CD1c-positive myeloid dendritic cell (primary cell): ENCODE results near the gene TMEM220.

Experiments
- DNase-seq: peaks from one replicate; pipeline ENCODE4 v3.0.0-alpha.2; 2016; ENCODE audit errors: extremely low spot score

TMEM220 gene

DNA sequence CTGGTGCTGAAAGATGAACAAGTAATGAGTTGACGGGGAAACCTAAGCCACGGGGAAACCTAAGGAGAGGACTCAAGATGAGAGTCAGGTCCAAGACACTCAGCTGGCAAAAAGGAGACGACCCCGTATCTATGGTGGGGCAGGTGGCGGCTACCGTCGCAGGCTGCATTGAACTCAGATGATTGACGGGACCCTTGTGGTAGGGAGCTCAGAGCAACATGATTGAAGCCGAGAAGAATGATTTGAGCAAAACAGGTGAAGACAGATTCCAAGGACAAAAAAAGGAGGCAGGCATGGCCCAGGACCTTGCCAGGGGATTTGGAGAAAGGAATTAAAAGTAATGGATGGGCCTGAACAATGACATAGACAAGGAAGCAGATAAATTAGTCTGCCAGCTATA is 65.3 kb downstream of the TMEM220 start:
- DNase-seq = no peak
